Fibroblast of villous mesenchyme (primary cell): ENCODE data around the gene ITIH3. TPM values are rescaled to one million over a fixed set of nuclear protein-coding genes. Genes with fewer than 3 reads are reported as not detected.

Experiments used
- DNase-seq: peaks from one replicate; pipeline ENCODE4 v3.0.0-alpha.2; 2010; ENCODE audit warnings: low read depth
- H3K4me3 ChIP-seq: 2 replicates; pipeline ENCODE4 v1.5.1; 2011; ENCODE audit warnings: low read depth, mild to moderate bottlenecking, low read length
- CTCF ChIP-seq: IDR thresholded peaks from 2 replicates; pipeline ENCODE4 v1.5.1; 2012; ENCODE audit warnings: low read depth, mild to moderate bottlenecking, low read length; ENCODE audit not compliant: insufficient read depth
- total RNA-seq: library from RNA; depleted of rRNA; stranded (reverse); fragments of >200 nt; gene quantifications from 2 replicates; pipeline ENCODE4 v1.2.3, GENCODE V29; 2012

Gene ITIH3
- total RNA-seq, 1 donor: 8.2 TPM

- H3K4me3 ChIP-seq: no peak overlapping the region
- no peak for TF ChIP-seq CTCF
These were observed 44.6 kb downstream of the ITIH3 start for GRCh38 chr3:52839268-52839575.

DNA sequence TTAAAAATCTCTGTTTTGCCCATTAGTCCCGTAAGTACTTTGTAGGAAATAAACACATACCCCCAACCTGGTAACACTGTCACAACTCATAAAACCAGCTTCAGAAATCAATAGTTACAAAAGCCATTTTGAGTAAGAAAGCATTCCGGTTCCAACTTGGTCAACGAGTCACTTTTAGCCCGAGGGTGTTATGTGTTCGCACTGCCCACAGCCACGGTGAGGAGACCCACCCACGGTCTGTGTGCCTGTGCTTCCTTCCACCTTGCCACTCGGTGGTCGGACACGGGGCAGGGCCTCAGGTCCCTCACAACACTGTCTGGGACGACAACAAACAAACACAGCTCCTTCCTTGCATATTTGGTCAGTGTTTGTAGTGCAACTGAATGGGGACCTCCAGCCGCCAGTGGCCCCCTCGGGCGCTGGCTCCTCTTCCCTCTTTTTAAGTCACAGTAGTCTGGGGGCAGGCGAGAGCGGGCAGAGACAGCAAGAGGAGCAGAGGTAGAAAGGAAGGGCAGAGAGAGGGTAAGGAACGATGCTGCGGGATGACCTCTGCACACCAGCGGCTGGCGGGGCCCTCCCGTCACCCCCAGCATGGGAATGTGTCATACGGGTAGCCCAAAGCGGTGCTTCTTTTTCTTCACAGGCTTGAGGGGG, 45.4 kb downstream of the ITIH3 start:
- TF ChIP-seq CTCF: no peak
- H3K4me3 ChIP-seq: no peak overlapping the region
- DNase-seq: no peak

More at GRCh38 chr3:52839268-52839575, 44.6 kb downstream of the ITIH3 start:
- no peak for DNase-seq

DNA sequence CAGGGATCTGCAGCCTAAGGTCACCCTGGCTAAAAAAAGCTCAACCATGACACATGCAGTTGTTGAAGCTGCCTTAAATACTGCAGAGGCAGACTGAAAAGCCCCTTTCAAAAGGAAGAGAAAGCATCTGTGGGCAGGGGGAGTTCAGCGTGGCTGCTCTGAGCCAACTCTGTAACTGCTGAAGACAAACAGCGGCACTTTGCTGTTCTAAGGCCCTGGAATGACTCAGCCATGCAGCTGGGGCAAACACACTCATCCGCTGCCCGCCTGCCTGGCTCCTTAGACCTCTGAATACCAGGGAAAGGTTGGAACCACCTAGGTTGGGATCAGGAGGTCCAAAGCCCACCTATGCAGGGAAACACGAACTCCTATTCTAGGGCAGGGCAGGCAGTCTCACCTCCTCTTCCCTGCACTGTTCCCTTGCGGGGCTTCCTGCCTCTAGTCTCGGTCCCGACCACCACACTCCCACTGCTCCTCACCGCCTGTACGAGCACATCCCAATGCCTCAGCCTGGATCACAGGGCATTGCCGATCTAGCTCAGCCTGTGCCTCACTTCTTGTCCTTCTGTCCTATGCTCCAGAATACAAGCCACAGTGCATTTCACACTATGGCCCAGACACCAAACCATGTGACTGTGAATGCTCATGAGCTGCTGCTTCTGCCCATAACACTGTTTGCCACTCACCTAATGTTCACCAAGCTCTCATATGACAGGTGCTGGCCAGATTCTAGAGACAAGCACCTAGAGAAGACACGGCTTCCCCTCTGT, 46.8 kb downstream of the ITIH3 start:
- TF ChIP-seq CTCF: no peak
- H3K4me3 ChIP-seq: no peak overlapping the region
- no peak for DNase-seq

DNA sequence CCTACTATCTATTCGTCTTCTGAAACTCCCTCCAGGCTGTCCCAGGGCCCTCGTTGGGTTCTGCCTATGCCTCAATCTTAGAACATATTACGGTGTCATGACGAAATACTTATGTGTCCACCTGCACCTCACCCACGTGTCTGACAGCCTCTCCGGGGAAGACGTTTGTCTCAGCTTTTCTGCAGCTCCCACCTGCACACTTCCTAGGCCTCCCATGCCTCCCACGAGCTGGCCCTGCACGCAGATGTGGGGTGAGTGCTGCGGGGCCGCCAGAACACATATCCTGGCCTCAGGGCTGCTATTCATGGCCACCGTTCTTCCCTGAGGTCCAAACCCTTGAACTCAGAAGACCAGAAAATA, 47.4 kb downstream of the ITIH3 start:
- H3K4me3 ChIP-seq: no peak overlapping the region
- TF ChIP-seq CTCF: no peak
- DNase-seq: no peak

- no peak for TF ChIP-seq CTCF
- DNase-seq: no peak
These were observed 47.8 kb downstream of the ITIH3 start for GRCh38 chr3:52842424-52842823.

DNA sequence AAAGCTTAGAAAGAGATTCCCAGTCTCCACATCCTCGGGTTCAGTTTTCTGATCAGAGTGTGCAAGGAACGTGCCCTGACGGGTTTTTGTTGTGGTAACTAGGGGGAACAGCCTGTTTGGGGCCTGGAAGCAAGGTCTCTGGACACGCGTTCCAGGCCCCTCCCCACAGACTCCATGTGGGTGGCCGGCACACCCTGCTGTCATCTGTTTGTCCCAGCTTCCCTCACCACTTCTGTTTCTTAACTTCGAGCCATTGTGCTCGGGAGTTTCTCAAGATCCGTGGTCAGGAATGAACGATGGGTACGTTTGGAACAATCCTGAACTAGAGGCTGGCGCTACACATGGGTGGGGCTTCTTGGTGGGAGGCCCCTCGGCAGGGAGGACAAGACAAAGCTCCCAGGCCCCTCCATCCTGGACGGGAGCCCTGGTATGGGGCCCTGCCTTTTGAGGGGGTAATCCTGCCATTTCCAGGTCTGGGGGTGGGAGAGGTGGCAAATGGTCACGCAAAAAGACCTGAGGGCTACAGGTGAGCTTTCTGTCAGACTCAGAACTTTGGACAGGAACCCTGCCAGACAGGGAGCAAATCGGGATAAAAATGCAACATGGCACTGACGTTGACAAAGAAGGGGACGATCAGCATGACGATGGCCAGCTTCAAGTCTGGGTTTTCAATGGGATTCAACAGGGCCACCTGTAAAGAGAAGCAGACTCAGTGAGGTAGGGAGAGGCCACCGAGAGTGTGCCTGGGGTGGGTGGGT, 48.7 kb downstream of the ITIH3 start:
- no peak overlapping the region for H3K4me3 ChIP-seq
- no peak for TF ChIP-seq CTCF
- no peak for DNase-seq

More at GRCh38 chr3:52842424-52842823, 47.8 kb downstream of the ITIH3 start:
- no peak overlapping the region for H3K4me3 ChIP-seq
